ENCODE data around the gene MT1E. TPM values are rescaled to one million over a fixed set of nuclear protein-coding genes. Genes with fewer than 3 reads are reported as not detected.

Gene MT1E
- total RNA-seq, 1 experiment from 2014 or later: 25.9 TPM

DNA sequence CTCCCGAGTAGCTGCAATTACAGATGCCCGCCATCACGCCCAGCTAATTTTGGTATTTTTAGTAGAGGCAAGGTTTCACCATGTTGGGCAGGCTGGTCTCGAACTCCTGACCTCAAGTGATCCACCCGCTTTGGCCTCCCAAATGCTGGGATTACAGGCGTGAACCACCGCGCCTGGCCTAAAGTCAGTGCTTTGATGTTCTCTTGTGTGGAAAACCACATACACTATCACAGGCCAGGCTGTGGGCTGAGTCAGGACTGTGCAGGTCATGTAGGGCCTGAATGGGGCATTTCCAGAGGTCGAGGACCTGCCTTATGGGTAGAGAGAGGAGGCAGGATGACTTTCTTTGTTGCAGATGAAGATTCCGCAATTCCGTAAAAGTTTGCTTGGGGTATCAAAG is 41.3 kb upstream of the MT1E start:
- H3K27me3 Mint-ChIP-seq (ENCODE audit: low read depth): peaks cover 84% of the 10 kb centered on the region
- no CpG with 5 or more reads among the region's 11 CpGs for WGBS (ENCODE audit: extremely low coverage, insufficient read length, low lambda C conversion rate)

More for the DNA sequence above, 41.3 kb upstream of the MT1E start:
- H3K4me1 Mint-ChIP-seq: peaks cover 8 to 11% of the 10 kb centered on the region in 2 experiments
- Histone ChIP-seq H2BK12ac (ENCODE audit: insufficient read length, low read depth, low read length) (no peak overlapping the region), H3K27ac (ENCODE audit: insufficient read length, low read depth, low read length) (no peak overlapping the region), H2BK5ac (ENCODE audit: insufficient read length, low read length) (no peak overlapping the region), H4K8ac (replicated peaks; ENCODE audit: insufficient read length, low read depth, low read length) (no peak overlapping the region), H3K9me3 (ENCODE audit: control insufficient read depth, low read depth, low read length) (no peaks in the 10 kb centered on the region), H2AFZ (ENCODE audit: low read length) (no peak overlapping the region), H3K4me2 (ENCODE audit: insufficient read depth, insufficient read length, low read length) (no peak overlapping the region), H3K4ac (ENCODE audit: low read depth, low read length) (no peak overlapping the region), H3K23ac (ENCODE audit: insufficient read length, low read depth, low read length) (no peak overlapping the region), H3K4me1 (ENCODE audit: insufficient read depth, low read length) (no peaks in the 10 kb centered on the region; the same call in 1 of the 2 replicates), H4K5ac (ENCODE audit: insufficient read length, low read depth, low read length) (no peak overlapping the region), H2AK5ac (ENCODE audit: insufficient read length, low read length) (no peak overlapping the region), H2BK120ac (ENCODE audit: low read depth, low read length, poor library complexity, severe bottlenecking) (no peak overlapping the region), H3K14ac (ENCODE audit: insufficient read depth, low read length) (no peak overlapping the region), H4K91ac (ENCODE audit: insufficient read length, low read depth, low read length) (no peak overlapping the region), H3K9ac (ENCODE audit: extremely low read depth, insufficient read length, low read length) (no peak overlapping the region), H3K18ac (ENCODE audit: insufficient read length, low read depth, low read length) (no peak overlapping the region), H3K56ac (ENCODE audit: insufficient read length, low read depth, low read length) (no peak overlapping the region), H3K23me2 (ENCODE audit: insufficient read length, low read depth, low read length, poor library complexity, severe bottlenecking) (peaks cover 5% of the 10 kb centered on the region), H4K20me1 (ENCODE audit: control insufficient read depth, insufficient read depth, insufficient read length) (no peaks in the 10 kb centered on the region), H3K79me2 (ENCODE audit: insufficient read depth, low read length) (no peaks in the 10 kb centered on the region), H3K79me1 (ENCODE audit: insufficient read depth, low read depth, low read length, poor library complexity, severe bottlenecking) (no peaks in the 10 kb centered on the region), H3K27me3 (ENCODE audit: insufficient read depth, low read length) (peaks cover 6% of the 10 kb centered on the region; the same call in 1 of the 2 replicates), H3T11ph (ENCODE audit: low read length) (no peak overlapping the region), H2BK20ac (ENCODE audit: low read depth, low read length, poor library complexity, severe bottlenecking) (no peak overlapping the region), H2BK15ac (ENCODE audit: low read depth, low read length) (no peak overlapping the region)
- no peaks in the 10 kb centered on the region; a peak in 2 of 5 replicates for H3K9me3 Mint-ChIP-seq
- H3K4me3 Mint-ChIP-seq: no peak overlapping the region
- DNase-seq: no peak
- TF ChIP-seq, protein P1, sequence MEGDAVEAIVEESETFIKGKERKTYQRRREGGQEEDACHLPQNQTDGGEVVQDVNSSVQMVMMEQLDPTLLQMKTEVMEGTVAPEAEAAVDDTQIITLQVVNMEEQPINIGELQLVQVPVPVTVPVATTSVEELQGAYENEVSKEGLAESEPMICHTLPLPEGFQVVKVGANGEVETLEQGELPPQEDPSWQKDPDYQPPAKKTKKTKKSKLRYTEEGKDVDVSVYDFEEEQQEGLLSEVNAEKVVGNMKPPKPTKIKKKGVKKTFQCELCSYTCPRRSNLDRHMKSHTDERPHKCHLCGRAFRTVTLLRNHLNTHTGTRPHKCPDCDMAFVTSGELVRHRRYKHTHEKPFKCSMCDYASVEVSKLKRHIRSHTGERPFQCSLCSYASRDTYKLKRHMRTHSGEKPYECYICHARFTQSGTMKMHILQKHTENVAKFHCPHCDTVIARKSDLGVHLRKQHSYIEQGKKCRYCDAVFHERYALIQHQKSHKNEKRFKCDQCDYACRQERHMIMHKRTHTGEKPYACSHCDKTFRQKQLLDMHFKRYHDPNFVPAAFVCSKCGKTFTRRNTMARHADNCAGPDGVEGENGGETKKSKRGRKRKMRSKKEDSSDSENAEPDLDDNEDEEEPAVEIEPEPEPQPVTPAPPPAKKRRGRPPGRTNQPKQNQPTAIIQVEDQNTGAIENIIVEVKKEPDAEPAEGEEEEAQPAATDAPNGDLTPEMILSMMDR (conservative IDR thresholded peaks at IDR 0.05): no peak
- H3K27ac Mint-ChIP-seq: no peak overlapping the region
- no peaks in the 10 kb centered on the region for H3K36me3 Mint-ChIP-seq (ENCODE audit: insufficient read depth in 1 of 3, low read depth in 3 of 3)

All from H9 (cell line).